HG02884 (cell line): ENCODE results near the gene UBAP2.
"Not testable (repeated sequence)": the region's sequence is repeated elsewhere in the genome, so short reads cannot be mapped to it uniquely, and the experiment has no call there.

ENCODE experiments used
- ATAC-seq: cut with Tn5 transposase; IDR thresholded peaks from one replicate; pipeline ENCODE4 v1.9.1; 2021; ENCODE audit warnings: mild to moderate bottlenecking, moderate library complexity; ENCODE audit not compliant: unreplicated experiment

UBAP2 gene

DNA sequence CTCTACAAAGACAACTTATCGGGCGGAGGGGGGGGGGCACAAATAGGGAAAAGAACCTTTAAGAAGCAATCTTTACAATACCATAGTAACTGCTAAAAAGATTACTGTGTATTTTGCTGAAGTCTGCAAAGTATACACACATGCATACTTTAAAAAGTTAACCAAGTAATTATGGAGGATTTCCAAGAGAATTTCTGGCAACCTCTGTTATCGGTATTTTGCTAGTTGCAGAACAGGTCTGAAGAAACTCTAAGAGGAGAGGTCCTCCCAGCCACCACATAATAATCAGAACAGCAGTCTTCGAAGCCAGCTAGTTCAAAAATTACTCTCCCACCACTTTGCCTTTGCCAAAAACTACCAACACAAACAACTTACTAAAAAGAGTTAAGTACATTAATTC lies 56.1 kb downstream of the UBAP2 start:
- no peak for ATAC-seq

GRCh38 chr9:33988219-33988890 lies 60.3 kb downstream of the UBAP2 start:
- ATAC-seq, result peak; percentile 99

- no peak for ATAC-seq
Observed at GRCh38 chr9:33976414-33976813, 72.3 kb downstream of the UBAP2 start.

DNA sequence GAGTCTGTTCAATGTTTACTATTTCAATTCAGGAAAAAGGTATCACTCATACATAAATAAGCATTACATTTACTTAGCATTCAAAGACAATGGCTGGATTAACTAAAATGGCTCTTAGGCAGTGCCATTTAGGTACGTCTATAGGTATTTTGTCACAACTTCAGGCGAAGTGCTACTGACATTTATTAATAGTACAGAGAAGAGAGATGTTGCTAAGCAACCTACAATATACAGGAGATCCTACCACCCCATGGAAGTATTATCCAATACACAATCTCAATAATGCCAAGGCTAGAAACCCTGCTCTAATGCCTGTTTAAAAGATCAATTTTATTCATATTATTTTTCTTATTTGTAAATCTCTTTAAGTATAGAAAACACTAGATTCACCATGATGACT lies 76.0 kb downstream of the UBAP2 start:
- ATAC-seq, result no peak

DNA sequence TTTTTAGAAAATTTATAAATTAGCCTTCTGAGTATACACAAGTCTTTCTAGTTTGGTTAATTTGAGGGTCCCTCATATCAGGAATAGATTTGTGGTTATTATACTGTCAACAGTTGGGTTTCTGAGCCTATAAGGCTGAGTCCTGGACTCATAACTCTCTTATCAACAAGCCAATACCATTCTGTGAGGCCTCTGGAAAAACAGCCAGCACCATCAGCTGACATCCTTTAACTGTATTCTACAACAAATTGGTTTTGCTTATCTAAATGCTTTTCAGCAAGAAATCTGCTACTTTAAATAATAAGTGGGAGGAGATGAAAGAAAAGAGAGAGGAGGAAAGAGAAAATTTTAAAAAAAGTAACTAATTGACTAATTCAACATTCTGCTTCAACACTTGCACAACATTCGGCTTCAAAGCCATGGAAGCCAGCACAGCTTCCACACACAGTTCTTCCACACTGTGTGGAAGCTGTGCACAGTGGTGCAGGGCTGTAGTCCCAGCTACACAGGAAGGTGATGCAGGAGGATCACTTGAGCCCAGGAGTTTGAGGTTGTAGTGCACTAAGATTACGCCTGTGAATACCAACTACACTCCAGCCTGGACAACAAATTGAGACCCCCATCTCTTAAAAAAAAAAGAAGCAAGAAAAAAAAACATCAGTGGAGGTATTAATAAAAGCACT lies 84.5 kb downstream of the UBAP2 start:
- ATAC-seq, result no peak

DNA sequence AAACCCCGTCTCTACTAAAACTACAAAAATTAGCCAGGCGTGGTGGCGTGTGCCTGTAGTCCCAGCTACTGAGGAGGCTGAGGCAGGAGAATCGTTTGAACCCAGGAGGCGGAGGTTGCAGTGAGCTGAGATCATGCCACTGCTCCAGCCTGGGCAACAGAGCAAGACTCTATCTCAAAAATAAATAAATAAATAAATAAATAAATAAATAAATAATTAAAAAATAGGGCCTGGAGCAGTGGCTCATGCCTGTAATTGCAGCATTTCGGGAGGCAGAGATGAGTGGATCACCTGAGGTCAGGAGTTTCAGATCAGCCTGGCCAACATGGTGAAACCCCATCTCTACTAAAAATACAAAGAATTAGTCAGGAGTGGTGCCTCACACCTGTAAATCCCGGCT lies 86.2 kb downstream of the UBAP2 start:
- ATAC-seq, result not testable (repeated sequence)

GRCh38 chr9:33959725-33960124 lies 89.0 kb downstream of the UBAP2 start:
- no peak for ATAC-seq

DNA sequence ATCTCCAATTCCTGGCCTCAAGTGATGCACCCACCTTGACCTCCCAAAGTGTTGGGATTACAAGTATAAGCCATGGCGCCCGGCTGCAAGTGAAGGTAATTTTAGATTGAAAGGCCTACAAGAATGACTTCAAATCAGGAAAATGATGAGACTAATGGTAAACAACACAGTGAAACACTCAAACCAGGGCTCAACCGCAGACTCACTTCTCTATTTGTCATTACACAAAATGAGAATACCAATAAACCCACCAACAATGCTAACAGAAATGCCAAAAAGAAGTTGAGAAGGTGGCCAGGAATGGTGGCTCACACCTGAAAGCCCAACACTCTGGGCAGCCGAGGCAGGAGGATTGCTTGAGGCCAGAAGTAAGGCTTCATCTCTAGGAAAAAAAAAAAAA lies 92.1 kb downstream of the UBAP2 start:
- ATAC-seq, result no peak

- ATAC-seq, result no peak
Observed at GRCh38 chr9:33952066-33952465, 96.6 kb downstream of the UBAP2 start.

GRCh38 chr9:33950371-33950770 lies 98.3 kb downstream of the UBAP2 start:
- ATAC-seq, result no peak

GRCh38 chr9:33946779-33947535 lies 101.7 kb downstream of the UBAP2 start:
- no peak for ATAC-seq

- ATAC-seq, result no peak
Observed at GRCh38 chr9:33943389-33943788, 105.3 kb downstream of the UBAP2 start.

DNA sequence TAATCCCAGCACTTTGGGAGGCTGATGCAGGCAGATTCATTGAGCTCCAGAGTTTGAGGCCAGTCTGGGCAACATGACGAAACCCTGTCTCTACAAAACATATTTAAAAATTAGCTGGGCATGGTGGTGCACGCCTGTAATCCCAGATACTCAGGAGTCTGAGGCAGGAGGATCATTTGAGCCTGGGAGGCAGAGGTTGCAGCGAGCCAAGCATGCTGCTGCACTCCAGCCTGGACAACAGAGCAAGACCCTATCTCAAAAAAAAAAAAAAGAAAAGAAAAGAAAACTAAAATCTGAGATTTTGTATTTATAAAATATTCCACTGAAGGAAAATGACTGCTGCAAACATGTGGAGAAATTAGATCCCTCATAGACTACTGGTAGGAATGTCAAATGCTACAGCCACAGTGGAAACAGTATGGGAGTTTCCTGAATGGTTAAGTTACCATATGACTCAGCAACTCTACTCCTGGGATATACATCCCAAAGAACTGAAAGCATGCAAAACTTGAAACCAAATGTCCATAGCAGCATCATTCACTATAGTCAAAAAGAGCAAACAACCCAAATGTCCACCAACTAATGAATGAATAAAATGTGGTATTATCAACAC lies 106.1 kb downstream of the UBAP2 start:
- ATAC-seq, result no peak

DNA sequence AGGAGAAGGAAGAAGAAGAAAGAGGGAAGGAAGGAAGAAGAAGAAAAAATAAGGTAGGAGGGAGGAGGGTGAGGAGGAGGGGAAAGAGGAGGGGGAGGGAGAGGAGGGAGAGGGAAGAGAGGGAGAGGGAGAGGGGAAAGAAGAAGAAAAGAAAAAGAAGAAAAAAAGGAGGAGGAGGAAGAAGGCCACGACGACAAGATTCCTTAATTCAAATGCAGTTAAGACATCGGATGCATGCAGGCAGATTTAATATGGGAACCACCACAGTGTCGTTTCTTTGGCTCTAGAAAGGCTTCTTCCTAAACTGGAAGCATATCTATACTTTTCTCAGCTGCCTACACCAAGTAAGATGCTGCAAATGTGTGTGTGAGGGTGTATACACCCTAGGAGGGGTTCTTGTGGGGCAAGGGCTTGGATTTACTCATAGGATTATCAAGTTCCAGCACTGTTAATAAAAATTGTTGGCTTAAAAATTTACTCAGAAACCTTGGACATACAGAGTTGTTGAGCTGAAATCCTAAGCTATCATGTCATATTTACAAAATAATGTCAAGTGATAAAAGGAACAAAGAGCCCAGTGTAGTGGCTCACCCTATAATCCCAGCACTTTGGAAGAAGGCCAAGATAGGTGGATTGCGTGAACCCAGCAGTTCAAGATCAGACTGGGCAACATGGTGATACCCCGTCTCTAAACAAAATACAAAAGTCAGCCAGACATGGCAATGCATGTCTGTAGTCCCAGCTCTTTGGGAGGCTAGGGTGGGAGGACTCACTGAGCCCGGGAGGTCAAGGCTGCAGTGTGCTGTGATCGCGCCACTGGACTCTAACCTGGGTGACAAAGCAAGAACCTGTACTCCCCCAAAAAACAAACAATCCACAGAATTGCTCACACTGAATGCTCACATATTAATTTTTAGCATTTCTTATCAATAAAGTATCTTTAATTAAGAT lies 108.5 kb downstream of the UBAP2 start:
- ATAC-seq, result no peak

DNA sequence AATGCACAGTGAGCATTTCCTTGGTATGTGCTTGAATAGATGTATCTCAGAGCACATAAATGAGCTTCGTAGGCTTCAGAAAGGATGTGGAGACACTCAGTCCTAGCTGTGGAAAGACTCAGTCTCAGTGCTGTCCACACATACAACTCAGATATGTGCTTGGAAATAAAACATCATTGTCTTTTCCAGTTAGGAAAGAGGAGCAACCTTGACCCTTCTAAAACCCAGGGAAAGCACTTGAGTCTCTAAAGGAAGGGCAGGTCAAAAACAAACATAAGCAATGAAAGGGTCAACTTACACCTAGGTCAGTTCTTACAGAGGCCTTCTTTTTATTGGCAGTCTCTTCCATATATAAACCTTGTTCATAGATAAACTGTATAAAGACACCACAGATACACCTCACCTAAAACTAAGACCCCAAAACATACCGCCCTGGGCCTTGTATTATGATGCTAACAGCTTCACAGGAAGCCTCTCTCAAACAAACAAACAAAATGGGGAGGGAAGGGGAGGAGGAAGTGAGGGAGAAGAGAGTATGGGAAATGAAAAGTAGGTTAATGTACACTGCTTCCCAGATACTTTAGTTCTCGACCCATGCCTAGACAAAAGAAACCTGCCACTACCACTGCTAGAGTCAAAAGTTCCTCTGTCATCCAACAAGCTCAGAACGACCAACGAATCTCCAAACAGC lies 114.4 kb downstream of the UBAP2 start:
- no peak for ATAC-seq

- no peak for ATAC-seq
Observed at GRCh38 chr9:33932078-33932807, 116.4 kb downstream of the UBAP2 start.

DNA sequence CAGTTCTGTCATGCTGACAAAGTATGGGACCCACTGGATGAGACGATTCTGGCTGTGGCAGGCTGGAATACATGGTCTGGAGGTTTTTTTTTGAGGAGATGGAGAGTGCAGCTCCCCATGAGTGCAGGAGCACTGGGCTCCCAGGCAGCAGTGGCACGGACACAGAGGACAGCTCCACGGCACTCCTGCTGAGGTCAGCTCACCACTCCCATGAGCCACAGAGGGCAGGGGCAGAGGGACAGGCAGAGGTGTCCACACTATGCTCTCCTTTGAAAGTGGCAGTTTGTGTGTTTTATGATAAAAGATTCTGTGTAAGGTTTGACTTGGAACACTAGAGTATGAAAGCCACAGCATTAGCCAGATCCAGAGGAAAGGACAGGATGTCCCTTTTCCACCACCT lies 117.4 kb downstream of the UBAP2 start:
- no peak for ATAC-seq

- no peak for ATAC-seq
Observed at GRCh38 chr9:33927694-33928093, 121.0 kb downstream of the UBAP2 start.
